PC-3 (cell line): ENCODE measurements around the gene YTHDF1.

ENCODE experiments used
- CTCF ChIP-seq: fragments of 300-600 bp; sonication (generic); conservative IDR thresholded peaks from 2 replicates; pipeline ENCODE4 v1.5.1; 2017; ENCODE audit warnings: antibody characterized with exemption, low read depth, mild to moderate bottlenecking, low read length
- EZH2 ChIP-seq: fragments of 300-600 bp; sonication (generic); IDR thresholded peaks from one replicate; pipeline ENCODE4 v1.6.1; 2017; ENCODE audit warnings: antibody characterized with exemption, mild to moderate bottlenecking, low read length; ENCODE audit not compliant: unreplicated experiment

- no peak for TF ChIP-seq CTCF
- TF ChIP-seq EZH2 = no peak
Measured at GRCh38 chr20:63175038-63175895, 40.7 kb downstream of the YTHDF1 start.
